Stimulated activated CD4-positive, alpha-beta T cell treated with anti-CD3 and anti-CD28 coated beads, Interleukin-4, amount 100 ng/mL, for 4 hours (primary cell): ENCODE measurements around the gene OR1I1.

Source experiments
- DNase-seq, 2 experiments: peaks; one replicate each; pipeline ENCODE4 v3.0.0-alpha.2; 2020

OR1I1 gene

GRCh38 chr19:15120135-15121026, 38.4 kb downstream of the OR1I1 start:
- DNase-seq, result no peak

- no peak for DNase-seq
These were observed 40.5 kb downstream of the OR1I1 start for GRCh38 chr19:15122331-15123030.

GRCh38 chr19:15123031-15123890, 41.2 kb downstream of the OR1I1 start:
- no peak for DNase-seq

GRCh38 chr19:15123900-15124299, 41.9 kb downstream of the OR1I1 start:
- DNase-seq, result no peak

- DNase-seq, result peak in 1 of 2 experiments; percentile 77
These were observed 42.7 kb downstream of the OR1I1 start for GRCh38 chr19:15124572-15125231.

GRCh38 chr19:15125232-15126067, 43.4 kb downstream of the OR1I1 start:
- peak; percentile 96 to 97 for DNase-seq

GRCh38 chr19:15126131-15126910, 44.3 kb downstream of the OR1I1 start:
- DNase-seq, result no peak

- DNase-seq, result no peak
These were observed 46.3 kb downstream of the OR1I1 start for GRCh38 chr19:15128162-15128770.

GRCh38 chr19:15129856-15130585, 48.0 kb downstream of the OR1I1 start:
- peak; percentile 30 to 75 for DNase-seq

GRCh38 chr19:15136234-15136954, 54.4 kb downstream of the OR1I1 start:
- no peak for DNase-seq

- no peak for DNase-seq
These were observed 55.8 kb downstream of the OR1I1 start for GRCh38 chr19:15137777-15138176.

GRCh38 chr19:15138427-15138826, 56.4 kb downstream of the OR1I1 start:
- no peak for DNase-seq

GRCh38 chr19:15141143-15141542, 59.1 kb downstream of the OR1I1 start:
- no peak for DNase-seq

- DNase-seq, result no peak
These were observed 60.3 kb downstream of the OR1I1 start for GRCh38 chr19:15142313-15142712.
